CD4-positive, CD25-positive, alpha-beta regulatory T cell (primary cell): Measurements from ENCODE around the gene ERICH2. TPM values are rescaled to one million over a fixed set of nuclear protein-coding genes. Genes with fewer than 3 reads are reported as not detected.

Source experiments
- ATAC-seq, 2 donors: fragments of 150-1000 bp; cut with Tn5 transposase; one replicate each; pipeline ENCODE4 v1.10.0; 2021; ENCODE audit warnings: low read depth in 2 of 2, moderate number of reproducible peaks in 2 of 2, moderate library complexity in 1 of 2
- DNase-seq, 3 donors: peaks; one replicate each; pipeline versions ENCODE4 v3.0.0 to v3.0.0-alpha.2; 2012 to 2022; ENCODE audit warnings: mixed read lengths in 1 of 3
- H3K27ac ChIP-seq: one replicate; pipeline ENCODE4 v1.7.0; 2013; ENCODE audit warnings: mild to moderate bottlenecking, low read length; ENCODE audit not compliant: insufficient read depth, poor library complexity, severe bottlenecking
- H3K27me3 ChIP-seq: one replicate; pipeline ENCODE4 v1.7.0; 2013; ENCODE audit warnings: low read length; ENCODE audit not compliant: control insufficient read depth, insufficient read depth
- H3K36me3 ChIP-seq: one replicate; pipeline ENCODE4 v1.7.0; 2013; ENCODE audit warnings: mild to moderate bottlenecking, low read length, moderate library complexity; ENCODE audit not compliant: control insufficient read depth, insufficient read depth
- H3K4me1 ChIP-seq: 2 replicates; pipeline ENCODE4 v1.7.0; 2013; ENCODE audit warnings: mild to moderate bottlenecking, low read length; ENCODE audit not compliant: insufficient read depth, control insufficient read depth, poor library complexity, severe bottlenecking
- H3K4me3 ChIP-seq: one replicate; pipeline ENCODE4 v1.7.0; 2013; ENCODE audit warnings: low read depth, mild to moderate bottlenecking, low read length, moderate library complexity
- H3K9me3 ChIP-seq, 2 experiments: 1 replicate in 1 of 2; 2 replicates in 1 of 2; pipeline ENCODE4 v1.7.0; 2013; ENCODE audit warnings: low read length in 2 of 2, mild to moderate bottlenecking in 1 of 2, moderate library complexity in 1 of 2; ENCODE audit not compliant: control insufficient read depth in 2 of 2
- H3K27ac Mint-ChIP-seq, 3 donors: one replicate each; pipeline ENCODE4 v1.8.0; 2020 to 2022; ENCODE audit warnings: mild to moderate bottlenecking in 3 of 3, mixed read lengths in 3 of 3, moderate library complexity in 2 of 3
- H3K27me3 Mint-ChIP-seq: one replicate; pipeline ENCODE4 v1.8.0; 2022; ENCODE audit warnings: mild to moderate bottlenecking, mixed read lengths
- H3K36me3 Mint-ChIP-seq: one replicate; pipeline ENCODE4 v1.8.0; 2020; ENCODE audit warnings: mixed read lengths
- H3K4me1 Mint-ChIP-seq, 4 donors: one replicate each; pipeline ENCODE4 v1.8.0; 2020 to 2022; ENCODE audit warnings: mixed read lengths in 4 of 4, mild to moderate bottlenecking in 1 of 4
- H3K4me3 Mint-ChIP-seq, 4 donors: one replicate each; pipeline ENCODE4 v1.8.0; 2020 to 2022; ENCODE audit warnings: mild to moderate bottlenecking in 4 of 4, mixed read lengths in 4 of 4, moderate library complexity in 3 of 4
- H3K9me3 Mint-ChIP-seq, 7 donors: one replicate each; pipeline ENCODE4 v1.8.0; 2020 to 2022; ENCODE audit warnings: mixed read lengths in 7 of 7, mild to moderate bottlenecking in 3 of 7, moderate library complexity in 2 of 7
- polyA plus RNA-seq, 4 donors: library from polyadenylated mRNA; unstranded; fragments of 300-500 nt; fragmentation: Illumina TruSeq; gene quantifications; one replicate each; pipeline ENCODE4 v1.2.3, GENCODE V29; 2021
- total RNA-seq: library from RNA; stranded (reverse); gene quantifications from one replicate; pipeline ENCODE4 v1.2.3, GENCODE V29; 2022

The ERICH2 gene
- total and polyA plus RNA-seq, 5 donors from 2014 or later: not detected

GRCh38 chr2:170778900-170779299 lies 8.7 kb downstream of the ERICH2 start:
- Mint-ChIP-seq H3K27me3 (peaks cover 50% of the 10 kb centered on the region), H3K36me3 (no peaks in the 10 kb centered on the region), H3K4me3 (no peak overlapping the region), H3K27ac (no peak overlapping the region), H3K9me3 (peaks cover 0 to 2% (median 0%) of the 10 kb centered on the region in 7 donors), H3K4me1 (no peaks in the 10 kb centered on the region)
- Histone ChIP-seq H3K27ac (no peak overlapping the region), H3K4me1 (no peaks in the 10 kb centered on the region), H3K36me3 (no peaks in the 10 kb centered on the region), H3K27me3 (peaks cover 10% of the 10 kb centered on the region), H3K9me3 (no peaks in the 10 kb centered on the region), H3K4me3 (no peak overlapping the region)
- ATAC-seq (no peak), DNase-seq (no peak)

- no peaks in the 10 kb centered on the region for H3K36me3 ChIP-seq
- no peak overlapping the region for H3K27ac Mint-ChIP-seq
- no peaks in the 10 kb centered on the region for H3K9me3 ChIP-seq
- no peak for DNase-seq
- peaks cover 10% of the 10 kb centered on the region for H3K27me3 ChIP-seq
- no peak overlapping the region for H3K27ac ChIP-seq
- H3K4me3 Mint-ChIP-seq: no peak overlapping the region
- peaks cover 0 to 2% (median 0%) of the 10 kb centered on the region in 7 donors for H3K9me3 Mint-ChIP-seq
- no peaks in the 10 kb centered on the region for H3K36me3 Mint-ChIP-seq
- no peaks in the 10 kb centered on the region for H3K4me1 ChIP-seq
- H3K4me1 Mint-ChIP-seq: no peaks in the 10 kb centered on the region
- H3K4me3 ChIP-seq: no peak overlapping the region
- H3K27me3 Mint-ChIP-seq: peaks cover 47% of the 10 kb centered on the region
- ATAC-seq: no peak
Observed at GRCh38 chr2:170779304-170779703, 9.1 kb downstream of the ERICH2 start.

GRCh38 chr2:170782673-170783072 lies 12.5 kb downstream of the ERICH2 start:
- H3K9me3 ChIP-seq: no peaks in the 10 kb centered on the region
- Mint-ChIP-seq H3K27me3 (peaks cover 59% of the 10 kb centered on the region), H3K4me3 (no peak overlapping the region), H3K27ac (no peak overlapping the region), H3K36me3 (no peaks in the 10 kb centered on the region), H3K4me1 (no peaks in the 10 kb centered on the region), H3K9me3 (no peaks in the 10 kb centered on the region)
- H3K4me1 ChIP-seq: no peaks in the 10 kb centered on the region
- H3K4me3 ChIP-seq: no peak overlapping the region
- no peaks in the 10 kb centered on the region for H3K36me3 ChIP-seq
- H3K27ac ChIP-seq: no peak overlapping the region
- ATAC-seq (no peak), DNase-seq (no peak)
- peaks cover 11% of the 10 kb centered on the region for H3K27me3 ChIP-seq

DNA sequence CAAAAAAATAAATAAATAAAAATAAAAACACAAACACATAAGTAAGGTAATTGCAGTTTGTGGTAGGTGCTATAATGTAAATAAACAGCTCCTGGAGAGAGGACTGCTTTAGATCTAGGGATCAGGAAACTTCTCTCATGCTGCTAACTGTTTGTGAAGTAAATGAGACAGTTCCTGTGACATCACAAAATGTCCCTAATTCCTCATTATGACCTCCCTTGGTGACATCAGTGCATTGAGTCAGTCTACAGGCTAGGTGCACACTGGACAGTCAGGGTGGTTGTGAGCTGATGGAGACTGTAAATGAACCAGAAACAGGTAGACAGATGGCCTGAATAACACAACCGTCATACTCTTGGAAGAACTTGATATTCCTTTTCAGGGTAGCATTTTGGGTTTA lies 13.4 kb downstream of the ERICH2 start:
- H3K9me3 Mint-ChIP-seq: no peaks in the 10 kb centered on the region
- Histone ChIP-seq H3K36me3 (no peaks in the 10 kb centered on the region), H3K27ac (no peak overlapping the region), H3K9me3 (no peaks in the 10 kb centered on the region), H3K4me1 (no peaks in the 10 kb centered on the region), H3K27me3 (peaks cover 11% of the 10 kb centered on the region), H3K4me3 (no peak overlapping the region)
- no peak overlapping the region for H3K4me3 Mint-ChIP-seq
- DNase-seq (no peak), ATAC-seq (no peak)
- peaks cover 61% of the 10 kb centered on the region for H3K27me3 Mint-ChIP-seq
- H3K4me1 Mint-ChIP-seq: no peaks in the 10 kb centered on the region
- H3K36me3 Mint-ChIP-seq: no peaks in the 10 kb centered on the region
- H3K27ac Mint-ChIP-seq: no peak overlapping the region

DNA sequence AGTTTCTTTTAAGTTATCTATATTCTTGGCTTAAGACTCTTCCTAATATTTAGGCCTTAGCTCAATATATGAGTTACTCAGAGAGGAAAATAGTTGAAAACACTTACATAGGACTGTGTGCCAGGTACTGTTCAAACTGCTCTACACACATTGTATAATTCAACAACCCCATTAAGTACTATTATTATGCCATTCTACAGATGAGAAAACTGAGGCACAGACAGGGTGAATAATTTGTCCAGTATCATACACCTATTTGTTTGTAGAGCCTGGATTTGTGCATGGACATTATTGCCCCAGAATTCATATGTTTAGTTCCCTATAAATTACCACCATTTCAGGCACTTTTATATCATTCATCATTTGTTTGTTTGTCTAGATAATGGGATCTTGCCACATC lies 28.8 kb downstream of the ERICH2 start:
- Histone ChIP-seq H3K36me3 (no peaks in the 10 kb centered on the region), H3K4me3 (no peak overlapping the region), H3K4me1 (no peaks in the 10 kb centered on the region), H3K27me3 (peaks cover 16% of the 10 kb centered on the region), H3K27ac (no peak overlapping the region), H3K9me3 (no peaks in the 10 kb centered on the region)
- DNase-seq (no peak), ATAC-seq (no peak)
- Mint-ChIP-seq H3K4me3 (no peak overlapping the region), H3K36me3 (no peaks in the 10 kb centered on the region), H3K27me3 (peaks cover 24% of the 10 kb centered on the region), H3K9me3 (peaks cover 0 to 2% (median 0%) of the 10 kb centered on the region in 7 donors), H3K4me1 (no peaks in the 10 kb centered on the region), H3K27ac (no peak overlapping the region)

DNA sequence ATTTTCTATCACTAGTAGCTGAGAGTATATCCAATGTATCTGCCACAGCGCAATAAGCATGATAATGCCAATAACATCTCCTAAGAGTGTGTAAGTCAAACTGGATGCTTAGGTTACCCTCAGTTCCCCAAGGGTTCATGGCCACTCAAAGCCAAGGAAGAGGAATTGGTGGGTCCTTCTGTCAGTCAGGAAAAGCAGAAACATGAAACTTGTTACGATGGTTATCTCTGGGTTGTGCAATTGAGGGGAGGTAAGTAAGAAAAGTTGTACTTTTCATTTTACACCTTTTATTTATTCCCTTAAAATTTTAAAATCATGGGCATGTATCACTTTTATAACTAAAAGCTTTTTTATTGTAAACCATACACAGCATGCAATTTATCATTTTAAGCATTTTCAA lies 36.4 kb downstream of the ERICH2 start:
- Mint-ChIP-seq H3K27ac (no peak overlapping the region), H3K4me3 (no peak overlapping the region), H3K36me3 (no peaks in the 10 kb centered on the region), H3K9me3 (no peaks in the 10 kb centered on the region), H3K27me3 (peaks cover 14% of the 10 kb centered on the region), H3K4me1 (no peaks in the 10 kb centered on the region)
- Histone ChIP-seq H3K4me3 (no peak overlapping the region), H3K4me1 (no peaks in the 10 kb centered on the region), H3K36me3 (no peaks in the 10 kb centered on the region), H3K9me3 (no peaks in the 10 kb centered on the region), H3K27ac (no peak overlapping the region), H3K27me3 (peaks cover 18% of the 10 kb centered on the region)
- DNase-seq: no peak
- ATAC-seq: no peak

DNA sequence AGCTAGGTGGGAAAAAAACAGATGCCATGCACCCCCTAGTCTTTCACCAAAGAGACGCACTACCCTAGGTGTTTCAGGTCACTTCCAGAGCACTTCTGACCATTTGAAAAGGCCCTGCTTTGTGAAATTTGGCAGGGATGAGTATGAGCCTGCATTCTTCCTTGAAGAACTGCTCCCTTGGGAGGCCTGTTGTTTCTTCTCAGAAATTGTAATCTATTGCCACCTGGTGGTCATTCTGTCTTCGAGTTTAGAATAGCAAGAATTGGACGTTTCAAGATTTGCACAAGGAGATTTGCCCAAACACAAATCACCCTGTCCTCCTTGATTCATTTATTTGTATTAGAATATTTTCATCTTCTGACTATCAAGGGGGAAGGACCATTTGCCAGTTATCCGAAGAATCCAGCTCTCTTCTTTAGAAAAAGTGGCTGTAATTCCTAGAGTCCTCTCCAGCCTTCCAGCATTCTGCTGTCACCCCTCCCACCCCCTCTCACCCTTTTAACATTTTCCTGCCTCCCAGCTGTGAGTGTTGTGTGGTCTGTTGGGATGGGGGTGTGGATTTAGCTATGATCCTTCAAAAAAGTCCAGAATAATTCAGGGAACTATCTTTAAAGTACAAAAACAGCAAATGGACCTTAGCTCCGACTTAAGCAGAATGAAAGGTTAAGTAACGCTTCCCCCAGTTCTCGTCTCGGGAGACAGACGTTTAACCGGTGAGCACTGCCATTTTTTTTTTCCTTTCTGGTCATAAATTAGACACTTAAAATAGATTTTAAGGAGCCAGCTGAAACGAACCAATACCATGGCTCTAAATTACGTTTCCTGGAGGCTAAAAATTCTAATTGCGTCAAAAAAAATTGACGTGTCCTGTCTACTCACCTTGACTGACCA lies 42.8 kb downstream of the ERICH2 start:
- H3K4me3 ChIP-seq: no peak overlapping the region
- H3K4me3 Mint-ChIP-seq: peak overlapping the region in 1 of 4 donors; percentile 21

More for the DNA sequence above, 42.8 kb downstream of the ERICH2 start:
- H3K36me3 ChIP-seq: no peaks in the 10 kb centered on the region
- H3K9me3 Mint-ChIP-seq: no peaks in the 10 kb centered on the region
- H3K36me3 Mint-ChIP-seq: no peaks in the 10 kb centered on the region
- H3K27me3 Mint-ChIP-seq: peaks cover 76% of the 10 kb centered on the region
- H3K27ac Mint-ChIP-seq: no peak overlapping the region
- peaks cover 28% of the 10 kb centered on the region for H3K27me3 ChIP-seq
- peaks cover 31% of the 10 kb centered on the region for H3K4me1 ChIP-seq
- DNase-seq: peak in 2 of 3 donors; percentile 44 to 70
- H3K9me3 ChIP-seq: no peaks in the 10 kb centered on the region
- no peak overlapping the region for H3K27ac ChIP-seq
- no peak for ATAC-seq
- H3K4me1 Mint-ChIP-seq: peaks cover 5 to 40% (median 6%) of the 10 kb centered on the region in 4 donors
